Subcutaneous abdominal adipose tissue (tissue), 5 donors: ENCODE data around the gene SGCD.

Experiments
- H3K27ac ChIP-seq: one replicate; pipeline ENCODE4 v1.7.0; 2013; ENCODE audit warnings: low read depth, mild to moderate bottlenecking, inconsistent platforms, low read length, moderate library complexity
- H3K27me3 ChIP-seq, 5 donors: one replicate each; pipeline ENCODE4 v1.7.0; 2013; ENCODE audit warnings: low read length in 5 of 5, inconsistent platforms in 1 of 5; ENCODE audit not compliant: control insufficient read depth in 5 of 5, insufficient read depth in 4 of 5
- H3K36me3 ChIP-seq, 5 donors: one replicate each; pipeline ENCODE4 v1.7.0; 2013; ENCODE audit warnings: low read length in 5 of 5; ENCODE audit not compliant: control insufficient read depth in 5 of 5, insufficient read depth in 5 of 5
- H3K4me1 ChIP-seq, 5 donors: one replicate each; pipeline ENCODE4 v1.7.0; 2013; ENCODE audit warnings: low read length in 5 of 5, mild to moderate bottlenecking in 3 of 5, moderate library complexity in 1 of 5; ENCODE audit not compliant: control insufficient read depth in 5 of 5, insufficient read depth in 5 of 5
- H3K4me3 ChIP-seq, 5 donors: one replicate each; pipeline ENCODE4 v1.7.0; 2013; ENCODE audit warnings: low read length in 5 of 5, low read depth in 1 of 5
- H3K9ac ChIP-seq, 5 donors: one replicate each; pipeline ENCODE4 v1.7.0; 2013; ENCODE audit warnings: low read length in 5 of 5, mild to moderate bottlenecking in 4 of 5, moderate library complexity in 3 of 5
- H3K9me3 ChIP-seq, 5 donors: one replicate each; pipeline ENCODE4 v1.7.0; 2013; ENCODE audit warnings: low read length in 5 of 5; ENCODE audit not compliant: control insufficient read depth in 5 of 5
- donor health status: healthy.
- donor health status: healthy.
- donor health status: healthy.
- donor health status: healthy.
- donor health status: healthy.

Gene SGCD

GRCh38 chr5:156515803-156516360 is 188.9 kb downstream of the SGCD start:
- H3K36me3 ChIP-seq = peaks cover 0 to 5% (median 3%) of the 10 kb centered on the region in 5 donors
- no peak overlapping the region for H3K4me3 ChIP-seq
- H3K9ac ChIP-seq = no peak overlapping the region
- H3K4me1 ChIP-seq = no peaks in the 10 kb centered on the region
- no peak overlapping the region for H3K27ac ChIP-seq
- peaks cover 0 to 3% (median 0%) of the 10 kb centered on the region in 5 donors for H3K9me3 ChIP-seq
- no peaks in the 10 kb centered on the region for H3K27me3 ChIP-seq

GRCh38 chr5:156522651-156523529 is 195.9 kb downstream of the SGCD start:
- Histone ChIP-seq H3K27ac (no peak overlapping the region), H3K27me3 (no peaks in the 10 kb centered on the region), H3K36me3 (no peaks in the 10 kb centered on the region)

DNA sequence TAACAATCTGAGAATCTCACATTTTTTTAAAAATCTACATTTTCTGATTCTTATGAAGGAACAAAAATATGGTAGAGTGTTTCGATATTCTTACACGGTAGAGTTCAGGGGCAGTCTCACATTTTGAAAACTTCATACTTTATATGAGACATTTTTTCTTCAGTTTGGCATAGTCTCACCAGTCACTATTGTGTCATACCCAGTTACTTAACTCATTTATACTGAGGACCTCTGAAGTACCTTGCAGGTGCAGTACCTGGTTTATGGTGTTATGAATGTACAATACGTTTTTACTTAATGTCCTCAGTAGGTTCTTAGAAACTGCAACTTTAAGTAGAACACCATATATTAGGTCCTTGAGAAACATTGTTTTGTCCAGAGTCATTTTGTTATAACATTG is 196.6 kb downstream of the SGCD start:
- Histone ChIP-seq H3K9ac (no peak overlapping the region), H3K9me3 (peaks cover 0 to 3% (median 0%) of the 10 kb centered on the region in 5 donors), H3K27me3 (no peaks in the 10 kb centered on the region), H3K27ac (no peak overlapping the region), H3K4me3 (no peak overlapping the region), H3K4me1 (no peaks in the 10 kb centered on the region), H3K36me3 (no peaks in the 10 kb centered on the region)

More at GRCh38 chr5:156522651-156523529, 195.9 kb downstream of the SGCD start:
- no peaks in the 10 kb centered on the region for H3K4me1 ChIP-seq
- H3K4me3 ChIP-seq = no peak overlapping the region
- no peak overlapping the region for H3K9ac ChIP-seq
- H3K9me3 ChIP-seq = peaks cover 0 to 3% (median 0%) of the 10 kb centered on the region in 5 donors

DNA sequence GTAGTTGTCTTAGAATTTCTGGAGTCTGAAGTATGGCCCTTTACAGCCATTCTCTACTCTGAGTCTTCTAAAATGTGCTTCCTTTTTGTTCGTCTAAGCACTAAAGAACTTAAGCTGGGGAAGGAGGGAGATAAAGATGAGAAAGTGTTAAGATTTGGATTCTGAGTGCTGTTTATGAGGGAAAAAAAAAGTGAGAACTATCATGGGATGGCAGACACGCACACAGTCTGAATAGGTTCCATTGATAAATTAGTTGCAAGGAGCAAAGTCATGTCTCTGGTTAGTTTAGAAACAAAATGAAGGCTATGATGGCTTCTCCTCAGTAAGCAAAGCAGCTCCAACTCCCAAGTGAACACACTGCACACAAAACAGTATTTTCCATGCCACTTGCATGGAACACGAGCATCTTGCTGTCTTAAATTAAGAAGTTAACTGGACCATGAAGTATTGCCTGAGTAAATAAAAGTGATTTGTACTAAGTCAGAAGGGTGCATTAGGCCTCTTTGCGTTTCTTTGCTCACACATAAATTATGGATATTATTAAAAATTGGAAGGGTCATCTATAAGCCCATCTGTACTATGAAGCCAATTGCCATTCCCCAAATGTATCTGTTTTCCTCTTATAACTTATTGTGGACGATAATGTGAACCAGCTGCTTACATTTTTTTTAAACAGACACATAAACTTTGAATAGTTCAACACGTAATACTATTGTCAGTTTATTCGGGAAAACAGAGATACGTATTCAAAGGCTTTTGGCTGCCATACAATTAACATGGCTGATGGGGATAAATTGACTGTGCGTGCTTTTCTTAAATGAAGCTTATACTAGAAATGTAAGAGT is 199.3 kb downstream of the SGCD start:
- H3K4me1 ChIP-seq = peaks cover 0 to 9% (median 0%) of the 10 kb centered on the region in 5 donors
- no peaks in the 10 kb centered on the region for H3K27me3 ChIP-seq
- peaks cover 0 to 3% (median 0%) of the 10 kb centered on the region in 5 donors for H3K9me3 ChIP-seq
- no peak overlapping the region for H3K9ac ChIP-seq
- H3K27ac ChIP-seq = no peak overlapping the region
- H3K36me3 ChIP-seq = no peaks in the 10 kb centered on the region
- no peak overlapping the region for H3K4me3 ChIP-seq

GRCh38 chr5:156527611-156528010 is 200.6 kb downstream of the SGCD start:
- H3K4me1 ChIP-seq = peaks cover 0 to 9% (median 0%) of the 10 kb centered on the region in 5 donors
- no peak overlapping the region for H3K27ac ChIP-seq

DNA sequence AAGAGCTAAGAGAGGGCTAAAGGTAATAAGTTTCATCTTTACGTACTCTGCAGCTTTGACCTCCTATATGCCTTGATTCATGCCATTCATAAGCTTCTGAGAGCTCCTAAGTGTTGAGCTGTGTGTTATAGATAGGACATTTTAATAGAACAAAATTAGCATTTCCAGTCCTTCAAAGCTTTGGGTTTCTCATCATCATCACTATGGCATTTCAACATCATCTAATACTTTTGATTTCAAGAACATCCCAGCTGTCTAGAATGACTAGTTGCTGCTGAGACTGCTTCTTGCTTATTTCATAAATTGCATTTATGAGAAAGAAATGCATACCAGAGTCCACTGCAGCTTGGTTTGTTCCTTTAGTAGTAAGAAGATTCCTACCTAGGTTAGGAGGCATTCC is 201.7 kb downstream of the SGCD start:
- Histone ChIP-seq H3K9me3 (no peaks in the 10 kb centered on the region), H3K36me3 (no peaks in the 10 kb centered on the region), H3K27ac (no peak overlapping the region), H3K4me1 (peaks cover 0 to 9% (median 0%) of the 10 kb centered on the region in 5 donors), H3K9ac (no peak overlapping the region), H3K27me3 (no peaks in the 10 kb centered on the region), H3K4me3 (no peak overlapping the region)

More at GRCh38 chr5:156527611-156528010, 200.6 kb downstream of the SGCD start:
- Histone ChIP-seq H3K36me3 (no peaks in the 10 kb centered on the region), H3K27me3 (no peaks in the 10 kb centered on the region), H3K4me3 (no peak overlapping the region), H3K9ac (no peak overlapping the region), H3K9me3 (no peaks in the 10 kb centered on the region)

DNA sequence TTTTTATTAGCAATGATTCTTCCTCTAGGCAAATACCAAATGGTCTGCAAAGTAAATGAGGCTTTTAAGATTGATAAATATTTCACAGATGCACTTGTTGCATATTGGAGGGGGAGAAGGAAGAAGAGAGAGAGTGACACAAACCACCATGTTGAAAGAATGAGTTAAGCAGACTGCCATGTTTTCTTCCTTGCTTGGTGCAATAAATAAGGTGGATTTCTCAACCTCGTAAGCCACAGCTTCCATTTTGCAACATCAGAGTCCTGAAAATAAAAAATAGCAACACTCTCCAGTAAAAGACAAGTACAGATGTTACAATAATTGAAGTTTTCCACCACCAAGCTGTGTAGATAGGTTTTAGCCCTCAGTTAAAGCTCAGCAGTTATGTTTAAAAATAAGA is 202.9 kb downstream of the SGCD start:
- Histone ChIP-seq H3K9ac (no peak overlapping the region), H3K4me3 (no peak overlapping the region), H3K27ac (no peak overlapping the region), H3K27me3 (no peaks in the 10 kb centered on the region), H3K36me3 (no peaks in the 10 kb centered on the region), H3K9me3 (no peaks in the 10 kb centered on the region), H3K4me1 (peaks cover 0 to 13% (median 0%) of the 10 kb centered on the region in 5 donors)

GRCh38 chr5:156531199-156531598 is 204.2 kb downstream of the SGCD start:
- Histone ChIP-seq H3K9me3 (no peaks in the 10 kb centered on the region), H3K4me1 (peaks cover 0 to 15% (median 0%) of the 10 kb centered on the region in 5 donors), H3K9ac (no peak overlapping the region), H3K36me3 (no peaks in the 10 kb centered on the region), H3K27me3 (no peaks in the 10 kb centered on the region), H3K27ac (no peak overlapping the region), H3K4me3 (no peak overlapping the region)

GRCh38 chr5:156532921-156533320 is 206.0 kb downstream of the SGCD start:
- H3K9ac ChIP-seq = no peak overlapping the region
- H3K36me3 ChIP-seq = no peaks in the 10 kb centered on the region
- H3K4me1 ChIP-seq = peaks cover 0 to 15% (median 0%) of the 10 kb centered on the region in 5 donors
- H3K27ac ChIP-seq = no peak overlapping the region
- no peaks in the 10 kb centered on the region for H3K9me3 ChIP-seq
- H3K27me3 ChIP-seq = no peaks in the 10 kb centered on the region
- H3K4me3 ChIP-seq = no peak overlapping the region
